ENCODE measurements around the gene PITX2.

The PITX2 gene

GRCh38 chr4:110626532-110627153 is 3.8 kb upstream of the PITX2 start:
- Histone ChIP-seq H3K36me3 (ENCODE audit: low read depth) (no peaks in the 10 kb centered on the region), H3K4me1 (ENCODE audit: insufficient read depth, poor library complexity, severe bottlenecking) (no peaks in the 10 kb centered on the region), H3K27ac (ENCODE audit: poor library complexity, severe bottlenecking) (no peak overlapping the region), H3K9me3 (ENCODE audit: severe bottlenecking) (no peaks in the 10 kb centered on the region), H3K4me3 (ENCODE audit: severe bottlenecking) (no peak overlapping the region), H3K27me3 (ENCODE audit: insufficient read depth, poor library complexity, severe bottlenecking) (peaks cover 100% of the 10 kb centered on the region)
- TF ChIP-seq, protein P1, sequence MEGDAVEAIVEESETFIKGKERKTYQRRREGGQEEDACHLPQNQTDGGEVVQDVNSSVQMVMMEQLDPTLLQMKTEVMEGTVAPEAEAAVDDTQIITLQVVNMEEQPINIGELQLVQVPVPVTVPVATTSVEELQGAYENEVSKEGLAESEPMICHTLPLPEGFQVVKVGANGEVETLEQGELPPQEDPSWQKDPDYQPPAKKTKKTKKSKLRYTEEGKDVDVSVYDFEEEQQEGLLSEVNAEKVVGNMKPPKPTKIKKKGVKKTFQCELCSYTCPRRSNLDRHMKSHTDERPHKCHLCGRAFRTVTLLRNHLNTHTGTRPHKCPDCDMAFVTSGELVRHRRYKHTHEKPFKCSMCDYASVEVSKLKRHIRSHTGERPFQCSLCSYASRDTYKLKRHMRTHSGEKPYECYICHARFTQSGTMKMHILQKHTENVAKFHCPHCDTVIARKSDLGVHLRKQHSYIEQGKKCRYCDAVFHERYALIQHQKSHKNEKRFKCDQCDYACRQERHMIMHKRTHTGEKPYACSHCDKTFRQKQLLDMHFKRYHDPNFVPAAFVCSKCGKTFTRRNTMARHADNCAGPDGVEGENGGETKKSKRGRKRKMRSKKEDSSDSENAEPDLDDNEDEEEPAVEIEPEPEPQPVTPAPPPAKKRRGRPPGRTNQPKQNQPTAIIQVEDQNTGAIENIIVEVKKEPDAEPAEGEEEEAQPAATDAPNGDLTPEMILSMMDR (IDR thresholded peaks at IDR 0.05; ENCODE audit: poor library complexity, severe bottlenecking) = no peak
- no peak for ATAC-seq (ENCODE audit: low read depth)
- no peak for DNase-seq (ENCODE audit: low spot score)

DNA sequence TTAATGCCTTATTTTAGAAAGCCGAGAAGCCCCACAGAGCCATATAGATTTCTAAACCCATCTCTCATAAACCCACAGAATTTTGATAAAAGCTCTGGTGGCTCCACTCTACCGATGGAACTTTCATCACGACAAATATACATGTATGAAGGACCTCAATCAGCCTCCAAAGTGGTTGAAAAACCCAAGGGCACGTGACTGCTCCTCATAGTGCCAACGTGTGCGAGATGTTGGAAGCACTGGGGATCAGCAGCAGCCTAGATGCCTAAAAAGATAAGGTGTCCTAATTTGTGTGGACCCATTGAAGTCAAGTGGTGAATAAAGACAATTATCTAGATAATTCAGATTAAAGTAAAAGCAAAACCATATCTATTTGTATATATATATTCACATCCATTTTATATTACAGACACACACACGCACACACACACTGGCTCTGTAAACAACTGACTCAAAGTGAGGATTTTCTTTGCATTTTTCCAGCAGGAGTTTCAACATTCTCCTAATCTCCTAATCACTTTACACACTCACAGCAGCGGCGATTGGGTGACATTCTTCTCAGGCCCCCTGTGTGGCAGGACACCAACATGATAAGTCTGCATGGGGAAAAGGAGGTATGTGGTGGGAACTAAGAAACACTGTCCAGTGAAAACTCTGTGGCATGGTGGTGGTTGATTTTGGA is 2.8 kb upstream of the PITX2 start:
- Histone ChIP-seq H3K4me3 (ENCODE audit: severe bottlenecking) (no peak overlapping the region), H3K9me3 (ENCODE audit: severe bottlenecking) (no peaks in the 10 kb centered on the region), H3K27me3 (ENCODE audit: insufficient read depth, poor library complexity, severe bottlenecking) (peaks cover 100% of the 10 kb centered on the region), H3K27ac (ENCODE audit: poor library complexity, severe bottlenecking) (no peak overlapping the region), H3K36me3 (ENCODE audit: low read depth) (no peaks in the 10 kb centered on the region), H3K4me1 (ENCODE audit: insufficient read depth, poor library complexity, severe bottlenecking) (no peaks in the 10 kb centered on the region)
- no peak for DNase-seq (ENCODE audit: low spot score)
- TF ChIP-seq, protein P1 (IDR thresholded peaks at IDR 0.05; ENCODE audit: poor library complexity, severe bottlenecking) = no peak
- no peak for ATAC-seq (ENCODE audit: low read depth)

- H3K27ac ChIP-seq (ENCODE audit: poor library complexity, severe bottlenecking) = no peak overlapping the region
- DNase-seq (ENCODE audit: low spot score) = no peak
Observed at GRCh38 chr4:110624904-110625494, 2.1 kb upstream of the PITX2 start.

DNA sequence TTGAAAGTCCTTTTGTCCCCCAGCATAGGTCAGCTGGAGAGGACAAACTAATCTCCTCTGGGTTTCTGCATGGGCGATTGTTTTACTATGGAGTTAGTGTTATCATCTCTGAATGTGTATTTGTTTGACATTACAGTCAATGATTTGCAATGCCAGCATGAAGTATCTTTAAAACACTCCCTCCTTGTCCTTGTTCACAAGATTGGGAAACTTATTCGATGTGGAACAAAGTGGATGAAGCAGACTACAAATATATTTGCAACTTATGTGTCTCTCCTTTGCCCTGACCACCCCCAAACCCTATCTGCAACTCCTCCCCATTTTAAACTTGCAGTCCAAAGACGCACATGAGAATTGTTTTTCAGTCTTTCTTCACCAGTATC is 1.5 kb upstream of the PITX2 start:
- Histone ChIP-seq H3K4me1 (ENCODE audit: insufficient read depth, poor library complexity, severe bottlenecking) (no peaks in the 10 kb centered on the region), H3K4me3 (ENCODE audit: severe bottlenecking) (no peak overlapping the region), H3K27ac (ENCODE audit: poor library complexity, severe bottlenecking) (no peak overlapping the region), H3K36me3 (ENCODE audit: low read depth) (no peaks in the 10 kb centered on the region), H3K9me3 (ENCODE audit: severe bottlenecking) (no peaks in the 10 kb centered on the region), H3K27me3 (ENCODE audit: insufficient read depth, poor library complexity, severe bottlenecking) (peaks cover 100% of the 10 kb centered on the region)
- TF ChIP-seq, protein P1 (IDR thresholded peaks at IDR 0.05; ENCODE audit: poor library complexity, severe bottlenecking) = no peak
- DNase-seq (ENCODE audit: low spot score) (no peak), ATAC-seq (ENCODE audit: low read depth) (no peak)

More at GRCh38 chr4:110624904-110625494, 2.1 kb upstream of the PITX2 start:
- H3K27me3 ChIP-seq (ENCODE audit: insufficient read depth, poor library complexity, severe bottlenecking) = peaks cover 100% of the 10 kb centered on the region
- no peaks in the 10 kb centered on the region for H3K36me3 ChIP-seq (ENCODE audit: low read depth)
- no peaks in the 10 kb centered on the region for H3K4me1 ChIP-seq (ENCODE audit: insufficient read depth, poor library complexity, severe bottlenecking)
- H3K4me3 ChIP-seq (ENCODE audit: severe bottlenecking) = no peak overlapping the region
- no peak for ATAC-seq (ENCODE audit: low read depth)
- TF ChIP-seq, protein P1 (IDR thresholded peaks at IDR 0.05; ENCODE audit: poor library complexity, severe bottlenecking) = no peak
- no peaks in the 10 kb centered on the region for H3K9me3 ChIP-seq (ENCODE audit: severe bottlenecking)

Measured in RWPE2 (cell line).